Suprapubic skin (tissue), 4 donors: Measurements from ENCODE around the gene C5orf24. TPM values are rescaled to one million over a fixed set of nuclear protein-coding genes. Genes with fewer than 3 reads are reported as not detected.
A peak's percentile ranks its signal among the peaks of the same experiment; 100 is the strongest.

Experiments
- DNase-seq, 2 donors: peaks; one replicate each; pipeline ENCODE4 v3.0.0-alpha.2; 2019; ENCODE audit warnings: low spot score in 2 of 2
- H3K27ac ChIP-seq: fragments of 200-600 bp; sonication (generic); one replicate; pipeline ENCODE4 v1.5.1; 2019
- H3K27me3 ChIP-seq: fragments of 200-600 bp; sonication (generic); one replicate; pipeline ENCODE4 v1.5.1; 2019
- H3K36me3 ChIP-seq: fragments of 200-600 bp; sonication (generic); one replicate; pipeline ENCODE4 v1.5.1; 2019
- H3K4me1 ChIP-seq: fragments of 200-600 bp; sonication (generic); one replicate; pipeline ENCODE4 v1.5.1; 2019
- H3K4me3 ChIP-seq: fragments of 200-600 bp; sonication (generic); one replicate; pipeline ENCODE4 v1.5.1; 2019; ENCODE audit warnings: mild to moderate bottlenecking
- H3K9me3 ChIP-seq: fragments of 200-600 bp; sonication (generic); one replicate; pipeline ENCODE4 v1.5.1; 2019
- EP300 ChIP-seq: sonication (generic); formaldehyde crosslinking; IDR thresholded peaks from one replicate; pipeline ENCODE4 v1.6.1; 2017; ENCODE audit warnings: antibody characterized with exemption
- POLR2A ChIP-seq, 2 donors: fragments of 450-650 bp; IDR thresholded peaks; one replicate each; pipeline ENCODE4 v1.6.1; 2017; ENCODE audit warnings: antibody characterized with exemption in 2 of 2, mild to moderate bottlenecking in 2 of 2, moderate library complexity in 2 of 2
- POLR2AphosphoS5 ChIP-seq, 3 donors: sonication (generic); formaldehyde crosslinking; IDR thresholded peaks; one replicate each; pipeline ENCODE4 v1.6.1; 2017; ENCODE audit warnings: antibody characterized with exemption in 3 of 3
- WGBS: methylation state at CpG from one replicate; pipeline ENCODE4 v1.1.5; 2018; 5-methylcytosine and 5-hydroxymethylcytosine counted together
- total RNA-seq, 4 donors: library from RNA; depleted of rRNA; stranded (reverse); fragments of >200 nt; gene quantifications; one replicate each; pipeline ENCODE4 v1.1.0, GENCODE V29; 2016
- TF ChIP-seq, protein P1 (sequence below), 2 donors: fragments of 200-600 bp in 1 of 2; fragments of 450-650 bp in 1 of 2; sonication (generic) in 1 of 2; IDR thresholded peaks; one replicate each; pipeline ENCODE4 v1.5.1; 2016 to 2019; ENCODE audit warnings: antibody characterized with exemption in 2 of 2, mild to moderate bottlenecking in 1 of 2, moderate library complexity in 1 of 2

Gene C5orf24
- 10 to 100 TPM; 32.2 to 47.3 (median 38.0) TPM for total RNA-seq

- under 1% methylated on average over 16 of the region's 84 CpGs for WGBS
- Histone ChIP-seq H3K4me1 (peaks cover 31% of the 10 kb centered on the region), H3K36me3 (peaks cover 4% of the 10 kb centered on the region)
Measured at GRCh38 chr5:134845852-134846640, at the start of gene C5orf24. TSS of gene C5orf24 (plus strand) at chr5:134845968. CDS start at chr5:134854901, 8,933 bp downstream.

GRCh38 chr5:134798468-134798867 lies 47.3 kb upstream of the C5orf24 start:
- TF ChIP-seq EP300 = no peak
- TF ChIP-seq, protein P1, sequence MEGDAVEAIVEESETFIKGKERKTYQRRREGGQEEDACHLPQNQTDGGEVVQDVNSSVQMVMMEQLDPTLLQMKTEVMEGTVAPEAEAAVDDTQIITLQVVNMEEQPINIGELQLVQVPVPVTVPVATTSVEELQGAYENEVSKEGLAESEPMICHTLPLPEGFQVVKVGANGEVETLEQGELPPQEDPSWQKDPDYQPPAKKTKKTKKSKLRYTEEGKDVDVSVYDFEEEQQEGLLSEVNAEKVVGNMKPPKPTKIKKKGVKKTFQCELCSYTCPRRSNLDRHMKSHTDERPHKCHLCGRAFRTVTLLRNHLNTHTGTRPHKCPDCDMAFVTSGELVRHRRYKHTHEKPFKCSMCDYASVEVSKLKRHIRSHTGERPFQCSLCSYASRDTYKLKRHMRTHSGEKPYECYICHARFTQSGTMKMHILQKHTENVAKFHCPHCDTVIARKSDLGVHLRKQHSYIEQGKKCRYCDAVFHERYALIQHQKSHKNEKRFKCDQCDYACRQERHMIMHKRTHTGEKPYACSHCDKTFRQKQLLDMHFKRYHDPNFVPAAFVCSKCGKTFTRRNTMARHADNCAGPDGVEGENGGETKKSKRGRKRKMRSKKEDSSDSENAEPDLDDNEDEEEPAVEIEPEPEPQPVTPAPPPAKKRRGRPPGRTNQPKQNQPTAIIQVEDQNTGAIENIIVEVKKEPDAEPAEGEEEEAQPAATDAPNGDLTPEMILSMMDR (IDR thresholded peaks at IDR 0.05) = no peak
- TF ChIP-seq POLR2AphosphoS5 (IDR thresholded peaks at IDR 0.05) = no peak
- no peak for TF ChIP-seq POLR2A (IDR thresholded peaks at IDR 0.05)
- no peak overlapping the region for H3K27ac ChIP-seq
- peaks cover 68% of the 10 kb centered on the region for H3K36me3 ChIP-seq
- no peaks in the 10 kb centered on the region for H3K9me3 ChIP-seq
- no peaks in the 10 kb centered on the region for H3K27me3 ChIP-seq
- 83% methylated on average over 5 of the region's 5 CpGs for whole genome bisulfite sequencing
- H3K4me1 ChIP-seq = no peaks in the 10 kb centered on the region
- no peak overlapping the region for H3K4me3 ChIP-seq
- no peak for DNase-seq

More at GRCh38 chr5:134845852-134846640, at the start of gene C5orf24:
- Histone ChIP-seq H3K27ac (peak within 1 kb of the TSS; percentile 94), H3K9me3 (no peaks in the 10 kb centered on the region), H3K4me3 (peak within 1 kb of the TSS; percentile 76), H3K27me3 (no peaks in the 10 kb centered on the region)
- TF ChIP-seq EP300 (no peak), POLR2AphosphoS5 (IDR thresholded peaks at IDR 0.05) (peak in 2 of 3 donors; percentile 13 to 61), POLR2A (IDR thresholded peaks at IDR 0.05) (peak; percentile 51 to 88)
- TF ChIP-seq, protein P1 (IDR thresholded peaks at IDR 0.05) = no peak
- peak; percentile 95 to 96 for DNase-seq

GRCh38 chr5:134803821-134804220 lies 41.9 kb upstream of the C5orf24 start:
- no peaks in the 10 kb centered on the region for H3K4me1 ChIP-seq
- no peak overlapping the region for H3K27ac ChIP-seq
- peaks cover 43% of the 10 kb centered on the region for H3K36me3 ChIP-seq
- no peaks in the 10 kb centered on the region for H3K27me3 ChIP-seq
- TF ChIP-seq, protein P1 (IDR thresholded peaks at IDR 0.05) = no peak
- TF ChIP-seq POLR2A (IDR thresholded peaks at IDR 0.05) (no peak), POLR2AphosphoS5 (IDR thresholded peaks at IDR 0.05) (no peak), EP300 (no peak)
- no peak for DNase-seq
- no peaks in the 10 kb centered on the region for H3K9me3 ChIP-seq
- no peak overlapping the region for H3K4me3 ChIP-seq
- 85% methylated on average over 4 of the region's 4 CpGs for WGBS

DNA sequence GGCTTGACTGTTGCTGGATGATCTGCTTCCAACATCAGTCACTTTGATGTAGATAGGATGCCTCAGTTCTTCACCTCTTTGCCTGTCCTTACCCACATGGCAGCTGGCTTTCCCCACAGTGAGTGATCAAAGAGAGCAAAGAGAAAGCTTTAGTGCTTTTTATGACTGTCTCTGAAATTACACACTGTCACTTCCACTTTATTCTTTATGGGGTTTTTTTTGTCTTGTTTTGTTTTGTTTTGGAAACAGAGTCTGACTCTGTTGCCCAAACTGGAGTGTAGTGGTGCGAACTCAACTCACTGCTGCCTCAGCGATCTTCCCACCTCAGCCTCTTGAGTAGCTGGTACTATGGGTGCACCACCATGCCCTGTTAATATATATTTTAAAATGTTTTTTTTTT lies 32.4 kb upstream of the C5orf24 start:
- no peaks in the 10 kb centered on the region for H3K4me1 ChIP-seq
- 88% methylated on average over 2 of the region's 2 CpGs for WGBS
- peaks cover 91% of the 10 kb centered on the region for H3K36me3 ChIP-seq
- no peaks in the 10 kb centered on the region for H3K27me3 ChIP-seq
- no peak overlapping the region for H3K4me3 ChIP-seq
- TF ChIP-seq EP300 (no peak), POLR2A (IDR thresholded peaks at IDR 0.05) (no peak), POLR2AphosphoS5 (IDR thresholded peaks at IDR 0.05) (no peak)
- TF ChIP-seq, protein P1 (IDR thresholded peaks at IDR 0.05) = no peak
- no peak for DNase-seq
- no peak overlapping the region for H3K27ac ChIP-seq
- no peaks in the 10 kb centered on the region for H3K9me3 ChIP-seq

- H3K36me3 ChIP-seq = peaks cover 91% of the 10 kb centered on the region
- H3K9me3 ChIP-seq = no peaks in the 10 kb centered on the region
- TF ChIP-seq, protein P1 (IDR thresholded peaks at IDR 0.05) = no peak
- TF ChIP-seq EP300 (no peak), POLR2A (IDR thresholded peaks at IDR 0.05) (no peak), POLR2AphosphoS5 (IDR thresholded peaks at IDR 0.05) (no peak)
- H3K4me3 ChIP-seq = no peak overlapping the region
- no peaks in the 10 kb centered on the region for H3K4me1 ChIP-seq
- H3K27ac ChIP-seq = no peak overlapping the region
- no peak for DNase-seq
- no peaks in the 10 kb centered on the region for H3K27me3 ChIP-seq
Measured at GRCh38 chr5:134813827-134814226, 31.9 kb upstream of the C5orf24 start.
